HG02588 (cell line): ENCODE results near the gene ARRB1.
"Not testable (repeated sequence)": the region's sequence is repeated elsewhere in the genome, so short reads cannot be mapped to it uniquely, and the experiment has no call there.

Source experiments
- ATAC-seq: cut with Tn5 transposase; IDR thresholded peaks from one replicate; pipeline ENCODE4 v1.9.1; 2021; ENCODE audit warnings: mild to moderate bottlenecking, moderate library complexity; ENCODE audit not compliant: unreplicated experiment

The ARRB1 gene

DNA sequence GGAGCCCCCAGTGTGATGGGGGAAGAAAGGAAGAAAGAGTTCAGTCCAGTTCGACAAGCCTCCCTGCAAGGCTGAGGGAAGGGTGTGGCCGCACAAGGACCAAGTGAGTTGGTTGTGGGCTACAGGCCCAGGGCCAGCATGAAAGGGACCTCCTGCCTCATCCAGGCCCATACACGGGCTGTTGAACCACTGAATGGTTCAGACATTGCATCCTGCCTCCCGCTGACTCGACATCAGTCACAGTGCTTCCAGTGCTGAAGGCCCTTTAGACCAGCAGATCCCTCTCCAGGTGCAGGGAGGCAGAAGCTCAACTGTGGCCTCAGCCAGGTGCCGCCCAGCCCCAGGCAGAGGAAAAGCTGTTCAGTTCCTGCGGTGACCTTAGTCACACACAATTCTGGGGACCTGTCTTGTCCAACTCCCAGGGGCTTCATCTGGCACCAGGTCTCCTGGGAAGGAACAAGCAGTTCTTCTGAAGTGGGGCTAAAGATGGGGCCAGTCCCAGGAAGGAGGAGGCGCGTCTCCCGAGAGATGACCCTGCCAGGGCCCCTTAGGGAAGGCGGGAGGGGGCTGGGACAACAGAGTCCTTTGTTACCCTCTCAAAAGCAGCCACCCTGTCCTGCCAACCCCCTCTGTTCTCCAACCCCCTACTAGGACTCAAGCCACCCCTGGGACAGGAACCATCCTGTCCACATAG, 6.6 kb downstream of the ARRB1 start:
- no peak for ATAC-seq

DNA sequence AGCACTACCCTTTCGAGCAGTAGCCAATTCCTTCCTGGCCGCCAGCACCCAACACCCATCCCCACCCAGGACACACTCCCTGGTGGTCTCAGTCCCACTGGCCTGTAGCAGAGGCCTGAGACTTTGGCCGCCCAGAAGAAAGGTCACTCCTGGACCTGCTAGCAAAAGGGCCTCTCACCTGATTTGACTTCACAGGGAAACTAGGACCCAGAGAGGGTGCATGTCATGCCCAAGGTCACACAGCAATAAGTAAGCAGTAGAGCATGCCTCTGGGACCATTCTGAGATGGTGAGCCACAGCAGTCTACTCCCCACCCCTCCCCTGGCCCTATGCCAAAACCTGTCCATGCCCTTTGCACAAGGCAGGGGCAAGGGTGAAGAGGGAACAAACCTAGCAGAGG, 7.3 kb downstream of the ARRB1 start:
- no peak for ATAC-seq

DNA sequence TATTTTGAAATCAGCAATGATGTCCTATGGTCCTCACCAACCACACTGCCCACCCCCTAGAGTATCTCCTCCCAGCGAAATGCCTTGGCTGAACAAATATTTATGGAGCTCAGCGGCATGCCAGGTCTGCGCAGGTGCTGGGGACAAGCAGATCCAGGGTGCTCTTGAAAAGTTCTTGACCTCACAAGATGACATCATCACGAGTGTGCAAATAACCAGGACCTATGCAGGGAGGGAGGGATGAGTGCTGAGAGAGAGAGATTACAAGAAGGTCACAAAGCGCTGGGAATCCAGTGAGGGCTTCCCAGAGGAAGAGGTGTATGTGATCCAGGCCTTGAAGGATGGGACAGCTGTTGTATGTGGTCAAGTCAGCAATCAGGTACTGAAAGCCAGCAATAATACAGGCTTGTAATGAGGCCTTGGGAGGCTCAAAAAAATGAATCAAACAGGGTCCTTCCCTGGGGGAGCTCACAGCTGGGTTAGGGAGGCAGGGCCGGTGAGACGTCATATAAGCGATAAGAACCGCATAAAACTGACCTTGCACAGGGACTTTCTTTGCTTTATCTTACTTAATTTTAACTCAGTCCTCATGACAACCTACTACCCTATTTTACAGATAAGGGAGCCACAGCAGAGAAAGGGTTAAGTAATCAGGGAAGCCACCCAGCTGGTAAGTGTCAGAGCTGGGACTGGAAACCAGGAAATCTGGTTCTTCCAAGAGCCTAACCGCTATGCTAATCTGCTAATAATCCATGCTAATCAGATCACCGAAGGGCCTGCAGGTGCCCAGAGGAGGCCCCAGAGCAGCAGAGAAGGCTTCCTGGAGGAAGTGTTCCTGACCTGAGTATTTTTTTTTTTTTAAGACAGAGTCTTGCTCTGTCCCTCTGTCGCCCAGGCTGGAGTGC, 8.2 kb downstream of the ARRB1 start:
- no peak for ATAC-seq

DNA sequence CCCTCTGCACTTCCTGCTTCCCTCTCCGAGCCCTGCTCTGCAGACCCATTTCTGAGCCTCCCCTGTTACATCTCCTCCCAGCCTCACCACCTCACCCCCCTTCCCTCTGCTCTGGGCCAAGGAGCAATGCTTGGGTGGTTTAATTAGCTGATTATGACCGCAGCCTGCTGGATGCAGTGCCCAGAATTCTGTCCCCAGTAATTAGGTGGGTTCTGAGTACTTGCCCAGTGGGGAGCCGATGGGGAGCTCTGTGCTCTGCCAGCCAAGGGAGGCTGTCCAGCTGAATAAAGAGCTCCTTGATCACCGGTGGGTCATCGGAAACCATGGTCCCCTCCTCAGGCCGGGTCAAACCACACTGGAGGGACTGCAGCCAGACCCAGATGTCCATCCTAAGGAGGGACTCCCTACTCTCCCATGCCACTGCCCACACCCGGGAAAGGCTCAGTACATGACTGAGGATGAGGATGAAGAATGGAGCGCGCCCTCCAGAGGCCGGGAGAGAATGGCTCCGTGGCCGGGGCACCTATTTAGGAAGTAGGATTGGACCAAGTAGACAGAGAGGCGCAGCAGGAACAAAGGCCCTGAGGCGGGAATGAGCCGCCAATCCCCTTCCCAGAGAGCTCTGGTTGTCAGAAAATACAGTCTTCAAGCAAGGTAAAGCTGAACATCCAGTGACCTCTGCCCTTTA, 9.1 kb downstream of the ARRB1 start:
- ATAC-seq: no peak

DNA sequence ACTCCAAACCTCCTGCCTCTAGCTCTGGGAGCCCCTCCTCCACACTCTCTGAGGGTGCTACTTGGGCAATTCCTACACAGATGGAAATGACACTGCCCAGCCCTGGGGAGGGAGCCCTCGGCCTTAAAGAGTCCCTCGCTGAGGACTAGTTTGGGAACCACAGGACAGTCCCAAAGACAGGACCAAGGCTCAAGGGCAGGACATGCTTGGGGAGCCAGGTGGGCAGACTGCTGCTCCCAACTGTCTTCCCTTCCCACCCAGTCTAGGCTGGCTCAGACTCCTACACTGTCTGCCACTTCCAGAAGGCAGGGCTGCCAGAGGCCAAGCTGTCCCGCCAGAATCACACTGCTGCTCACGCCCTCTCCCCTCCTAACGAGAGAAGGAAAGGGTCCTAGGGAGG, 9.8 kb downstream of the ARRB1 start:
- ATAC-seq: no peak

DNA sequence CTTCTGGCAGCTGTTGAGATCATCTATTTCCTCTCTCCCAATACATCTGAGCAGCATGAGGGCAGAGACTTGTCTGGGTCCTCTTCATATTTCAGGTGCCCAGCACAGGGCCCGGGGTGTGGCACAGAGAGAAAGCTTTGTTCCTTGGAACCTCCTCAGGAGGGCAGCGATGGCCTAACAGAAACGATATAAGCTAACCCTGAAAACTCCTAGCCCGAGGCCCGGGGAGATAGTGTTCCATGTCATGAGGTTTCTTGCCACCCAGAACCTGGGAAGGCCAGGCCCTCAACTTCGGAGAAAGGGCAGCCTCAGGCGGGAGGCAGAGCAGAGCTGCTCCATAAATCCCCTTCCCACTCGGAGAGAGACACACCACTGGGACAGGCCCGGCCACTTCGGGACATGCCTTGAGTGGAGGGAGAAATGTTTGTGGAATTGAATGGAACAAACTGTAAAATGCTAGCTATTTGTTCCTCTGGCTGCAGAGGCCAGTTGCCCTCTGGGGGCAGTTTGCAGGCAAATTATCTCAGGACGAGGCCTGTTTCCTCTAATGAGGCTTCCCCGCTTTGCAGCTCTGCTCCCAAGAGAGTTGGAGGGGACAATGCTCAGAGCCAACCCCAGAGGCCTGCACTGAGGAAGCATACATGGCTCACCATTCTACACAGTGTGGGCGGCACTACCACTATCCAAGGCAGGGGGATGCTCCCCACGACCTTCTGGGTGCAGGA, 11.6 kb downstream of the ARRB1 start:
- ATAC-seq: no peak

DNA sequence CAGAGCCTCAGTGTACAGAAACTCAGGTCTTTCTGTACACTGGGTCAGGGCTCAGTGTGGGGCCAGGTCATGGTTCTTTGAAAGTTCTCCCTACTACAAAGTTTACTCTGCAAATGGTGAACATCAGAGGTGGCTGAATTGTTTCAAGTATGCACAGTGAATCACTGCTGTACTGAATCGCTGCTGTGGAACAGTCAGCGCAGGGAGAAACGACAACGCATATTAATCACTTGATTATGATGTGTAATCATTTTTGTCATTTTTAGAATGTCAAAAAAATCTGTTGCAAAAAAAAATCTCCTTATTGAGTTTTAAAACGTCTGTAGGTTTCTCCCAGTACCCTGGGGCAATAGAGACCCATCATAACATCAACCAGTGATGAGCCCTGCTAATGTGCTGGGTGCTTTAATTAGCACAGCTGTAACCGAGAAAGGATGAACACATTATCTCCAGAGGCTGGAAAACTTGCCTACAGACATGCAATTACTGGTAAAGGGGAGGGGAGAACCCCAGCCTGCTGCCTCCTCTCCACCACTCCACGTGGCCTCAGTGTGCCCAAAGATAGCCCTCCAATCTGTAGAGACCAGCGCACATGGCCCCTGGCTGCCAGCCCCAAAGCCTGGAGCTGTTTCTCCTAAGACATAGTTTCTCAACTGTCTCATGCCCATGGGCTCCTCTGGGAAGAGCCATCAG, 12.8 kb downstream of the ARRB1 start:
- no peak for ATAC-seq

DNA sequence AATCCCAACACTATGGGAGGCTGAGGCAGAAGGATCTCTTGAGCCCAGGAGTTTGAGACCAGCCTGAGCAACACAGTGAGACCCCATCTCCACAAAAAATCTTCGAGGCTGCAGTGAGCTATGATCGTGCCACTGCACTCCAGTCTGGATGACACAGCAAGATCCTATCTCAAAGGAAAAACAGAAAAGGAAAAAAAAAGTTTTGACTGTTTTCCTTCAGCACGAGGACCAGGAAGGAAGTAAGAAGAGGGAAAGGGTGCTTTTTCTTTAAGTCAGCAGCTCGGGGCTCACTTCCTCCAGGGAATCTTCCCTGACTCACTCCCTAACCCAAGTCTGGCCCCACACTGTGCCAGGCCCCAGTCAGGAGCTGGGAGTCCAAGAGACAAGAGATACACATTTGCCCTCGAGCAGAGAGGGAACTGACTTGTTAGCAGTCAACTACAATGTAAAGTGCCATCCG, 14.2 kb downstream of the ARRB1 start:
- no peak for ATAC-seq

DNA sequence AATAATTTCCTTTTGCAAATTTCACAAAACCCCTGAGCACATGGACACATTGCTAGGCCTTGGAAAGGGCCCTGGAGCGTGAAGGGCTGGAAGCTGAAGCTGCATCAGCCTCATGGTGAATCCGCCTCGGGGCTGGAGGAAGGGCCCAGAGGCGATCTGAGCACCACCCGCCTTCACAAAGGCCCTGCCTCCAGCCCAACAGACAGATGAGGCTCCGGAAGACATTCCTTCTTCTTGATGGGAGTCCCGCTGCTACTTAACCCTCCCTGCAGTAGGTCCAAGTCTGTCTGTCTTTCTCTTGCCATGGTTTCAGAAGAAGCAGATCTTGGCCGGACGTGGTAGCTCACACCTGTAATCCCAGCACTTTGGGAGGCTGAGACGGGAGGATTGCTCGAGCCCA, 16.5 kb downstream of the ARRB1 start:
- ATAC-seq: no peak

DNA sequence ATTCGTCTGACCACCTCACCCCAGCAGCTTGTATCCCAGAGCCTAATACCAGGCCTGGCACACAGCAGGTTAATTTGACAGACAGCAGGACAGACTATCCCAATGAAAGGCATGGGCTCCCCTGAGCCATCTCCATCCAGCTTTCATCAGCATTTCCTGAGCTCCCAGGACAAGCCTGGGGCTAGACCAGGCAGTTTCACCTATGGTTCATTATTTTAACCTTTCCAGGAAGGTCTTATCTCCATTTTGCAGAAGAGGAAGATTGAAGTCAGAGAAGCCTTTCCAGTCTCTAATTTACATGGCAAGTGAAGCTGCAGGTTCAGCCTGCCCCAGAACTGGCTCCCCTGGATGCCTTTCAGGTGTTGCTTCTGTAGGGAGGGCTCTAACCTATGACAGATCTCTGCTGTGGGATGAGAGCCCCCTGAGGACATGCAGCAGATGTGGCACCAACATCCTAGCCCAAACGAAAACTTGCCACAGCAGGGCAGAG, 17.0 kb downstream of the ARRB1 start:
- ATAC-seq: no peak

DNA sequence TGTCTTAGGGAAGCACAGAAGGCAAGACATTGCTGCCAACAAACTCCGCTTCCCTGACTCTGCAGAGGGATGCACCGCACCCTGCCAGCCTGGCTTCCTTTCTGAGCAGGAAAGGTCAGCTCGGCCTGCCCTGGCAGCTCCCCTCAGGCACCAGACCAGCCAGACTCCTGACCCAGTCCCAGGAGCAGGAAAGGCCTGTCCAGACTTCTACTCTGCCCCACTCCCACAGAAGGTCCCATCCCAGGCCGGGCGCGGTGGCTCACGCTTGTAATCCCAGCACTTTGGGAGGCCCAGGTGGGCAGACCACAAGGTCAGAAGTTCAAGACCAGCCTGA, 17.7 kb downstream of the ARRB1 start:
- no peak for ATAC-seq

DNA sequence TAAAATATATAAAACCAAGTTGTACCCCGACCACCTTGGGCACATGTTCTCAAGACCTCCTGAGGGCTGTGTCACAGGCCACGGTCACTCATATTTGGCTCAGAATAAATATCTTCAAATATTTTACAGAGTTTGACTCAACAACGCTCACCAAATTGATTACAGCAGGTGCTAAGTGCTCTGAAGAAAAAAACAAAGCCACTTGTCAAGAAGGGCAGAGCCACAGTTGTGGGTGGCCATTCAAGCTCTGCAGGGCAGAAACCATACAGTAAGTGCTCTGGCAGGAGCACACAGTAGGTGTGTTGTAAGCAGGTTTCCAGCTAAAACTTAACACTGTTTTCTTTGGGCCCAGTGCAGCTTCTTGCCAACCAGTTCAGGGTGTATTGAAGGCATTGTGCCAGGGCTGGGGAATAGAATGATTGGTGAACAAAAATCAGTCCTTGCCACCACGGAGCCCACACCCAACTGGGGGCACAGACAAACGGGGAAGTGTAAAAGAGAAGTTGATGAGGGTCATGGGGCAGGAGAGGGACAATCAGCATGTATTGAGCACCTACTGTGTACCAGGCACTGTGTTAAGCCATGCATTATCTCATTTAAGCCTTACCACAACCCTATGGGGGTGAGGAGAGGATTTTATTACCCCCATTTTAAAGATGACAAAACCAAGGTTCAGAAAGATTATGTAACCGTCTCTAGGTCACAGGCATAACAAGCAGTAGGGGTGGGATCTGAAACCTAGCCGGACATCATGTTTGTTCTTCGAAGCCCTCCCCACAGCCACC, 18.2 kb downstream of the ARRB1 start:
- ATAC-seq: no peak

DNA sequence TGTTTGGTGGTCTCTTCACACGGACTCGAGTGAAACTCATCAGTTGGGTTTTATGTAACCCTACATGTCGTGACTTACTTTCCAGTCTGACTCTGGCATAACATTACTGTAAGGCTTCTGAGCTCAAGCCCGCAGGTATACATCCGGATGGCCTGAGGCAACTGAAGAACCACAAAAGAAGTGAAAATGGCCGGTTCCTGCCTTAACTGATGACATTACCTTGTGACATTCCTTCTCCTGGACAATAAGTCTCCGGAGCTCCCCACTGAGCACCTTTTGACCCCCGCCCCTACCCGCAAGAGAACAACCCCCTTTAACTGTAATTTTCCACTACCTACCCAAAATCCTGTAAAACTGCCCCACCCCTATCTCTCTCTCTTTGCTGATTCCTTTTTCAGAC, 19.7 kb downstream of the ARRB1 start:
- ATAC-seq: not testable (repeated sequence)

DNA sequence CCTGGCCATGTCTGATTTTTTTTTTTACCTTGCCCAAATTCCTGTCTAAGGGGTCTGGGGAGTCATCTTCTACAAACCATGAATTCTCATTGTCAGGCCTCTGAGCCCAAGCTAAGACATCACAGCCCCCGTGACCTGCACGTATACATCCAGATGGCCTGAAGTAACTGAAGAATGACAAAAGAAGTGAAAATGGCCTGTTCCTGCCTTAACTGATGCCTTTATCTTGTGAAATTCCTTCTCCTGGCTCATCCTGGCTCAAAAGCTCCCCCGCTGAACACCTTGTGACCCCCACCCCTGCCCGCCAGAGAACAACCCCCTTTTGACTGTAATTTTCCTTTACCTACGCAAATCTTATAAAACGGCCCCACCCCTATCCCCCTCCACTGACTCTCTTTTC, 20.2 kb downstream of the ARRB1 start:
- not testable (repeated sequence) for ATAC-seq

DNA sequence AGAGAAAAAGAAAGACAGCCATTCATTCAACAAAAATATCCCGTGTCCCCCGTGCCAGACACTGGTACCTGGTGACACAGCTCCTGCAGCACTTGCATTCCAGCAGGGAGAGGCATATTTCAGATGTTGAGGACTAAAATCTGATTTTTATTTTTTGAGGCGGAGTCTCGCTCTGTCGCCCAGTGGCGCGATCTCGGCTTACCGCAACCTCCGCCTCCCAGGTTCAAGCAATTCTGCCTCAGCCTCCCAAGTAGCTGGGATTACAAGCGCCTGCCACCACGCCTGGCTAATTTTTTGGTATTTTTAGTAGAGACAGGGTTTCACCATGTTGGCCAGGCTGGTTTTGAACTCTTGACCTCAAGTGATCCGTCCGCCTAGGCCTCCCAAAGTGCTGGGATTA, 20.6 kb downstream of the ARRB1 start:
- ATAC-seq: not testable (repeated sequence)

DNA sequence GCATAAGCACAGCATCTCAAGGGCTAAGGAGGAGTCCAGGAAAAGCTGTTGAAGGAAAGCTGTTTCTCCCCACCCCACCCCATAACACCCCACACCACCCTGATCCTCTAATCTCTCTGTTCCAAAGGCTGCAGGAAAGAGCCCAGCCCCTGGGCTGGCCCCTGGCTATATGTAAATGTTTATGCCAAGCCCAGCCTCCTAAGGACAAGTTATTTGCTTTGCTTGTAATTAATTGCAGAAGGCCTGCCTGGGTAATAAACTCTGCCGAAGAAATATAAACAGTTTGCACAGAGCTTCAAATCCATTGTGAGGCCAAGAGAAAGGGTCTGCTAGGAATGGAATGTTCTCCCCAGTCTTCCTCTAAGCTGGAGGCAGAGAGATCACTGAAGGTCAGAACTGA, 21.2 kb downstream of the ARRB1 start:
- ATAC-seq: no peak

DNA sequence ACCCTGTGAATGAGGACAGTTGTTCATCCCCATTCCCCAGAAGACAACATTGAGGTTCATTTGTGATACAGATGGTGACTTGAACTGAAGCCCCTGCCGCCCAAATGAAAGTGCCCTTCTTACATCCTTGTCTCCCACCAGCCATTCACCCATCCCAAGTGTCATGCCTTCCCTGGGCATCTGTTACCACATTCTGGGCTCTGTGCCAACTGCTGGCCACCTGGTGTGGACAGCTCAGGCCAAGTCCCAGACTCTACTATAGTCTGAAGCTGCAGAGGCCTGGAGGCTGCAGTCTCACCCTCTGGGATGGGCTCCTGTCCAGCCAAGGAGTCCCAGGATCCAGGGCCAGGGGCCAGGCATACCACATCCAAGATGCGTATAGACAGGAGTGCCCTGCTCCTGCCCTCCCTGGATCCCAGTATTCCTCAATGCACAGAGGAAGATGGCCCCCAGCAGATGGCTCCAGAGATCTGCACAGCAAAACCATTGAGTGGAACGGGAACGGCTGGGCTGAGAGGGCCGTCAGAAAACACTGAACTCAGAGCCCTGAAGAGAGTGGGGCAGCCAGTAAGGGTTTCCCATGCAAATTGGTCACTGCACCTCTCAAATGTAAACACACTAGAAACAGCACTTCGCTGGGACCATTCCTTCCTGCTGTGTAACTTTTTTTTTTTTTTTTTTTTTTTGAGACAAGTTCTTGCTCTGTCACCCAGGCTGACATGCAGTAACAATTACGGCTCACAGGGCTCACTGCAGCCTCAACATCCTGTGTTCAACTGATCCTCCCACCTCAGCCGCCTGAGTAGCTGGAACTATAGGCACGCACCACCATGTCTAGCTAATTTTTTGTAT, 22.8 kb downstream of the ARRB1 start:
- no peak for ATAC-seq

DNA sequence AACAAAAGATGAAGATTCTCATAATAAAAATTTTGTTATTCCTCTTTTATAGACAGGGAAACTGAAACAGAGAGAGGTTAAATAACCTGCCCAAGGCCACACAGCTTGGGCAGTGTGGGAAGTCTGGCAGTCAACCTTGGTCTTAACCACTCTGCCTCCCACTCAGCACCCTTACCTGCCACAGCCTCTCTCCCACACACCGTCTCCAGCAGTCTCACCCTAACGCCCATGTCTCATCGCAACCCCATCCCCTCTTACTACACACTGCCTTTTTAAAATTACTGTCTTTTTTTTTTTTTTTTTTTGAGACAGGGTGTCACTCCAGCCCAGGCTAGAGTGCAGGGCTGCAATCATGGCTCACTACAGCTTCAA, 25.0 kb downstream of the ARRB1 start:
- no peak for ATAC-seq
